Type B pancreatic cell (in vitro differentiated cells): ENCODE measurements around the gene PKD1. TPM values are rescaled to one million over a fixed set of nuclear protein-coding genes. Genes with fewer than 3 reads are reported as not detected.
A peak's percentile ranks its signal among the peaks of the same experiment; 100 is the strongest.

Source experiments
- DNase-seq: peaks from one replicate; pipeline ENCODE4 v3.0.0; 2021; ENCODE audit warnings: mixed read lengths; ENCODE audit not compliant: unreplicated experiment; ENCODE audit errors: extremely low spot score
- H3K27ac Mint-ChIP-seq: 2 replicates; pipeline ENCODE4 v1.8.0; 2021; ENCODE audit warnings: mild to moderate bottlenecking, mixed read lengths
- H3K27me3 Mint-ChIP-seq: 2 replicates; pipeline ENCODE4 v1.8.0; 2021; ENCODE audit warnings: mixed read lengths
- H3K36me3 Mint-ChIP-seq: 2 replicates; pipeline ENCODE4 v1.8.0; 2021; ENCODE audit warnings: mixed read lengths
- H3K4me1 Mint-ChIP-seq: one replicate; pipeline ENCODE4 v1.8.0; 2021; ENCODE audit warnings: mixed read lengths; ENCODE audit not compliant: unreplicated experiment
- H3K4me3 Mint-ChIP-seq: 2 replicates; pipeline ENCODE4 v1.8.0; 2021; ENCODE audit warnings: mild to moderate bottlenecking, mixed read lengths
- H3K9me3 Mint-ChIP-seq: 2 replicates; pipeline ENCODE4 v1.8.0; 2021; ENCODE audit warnings: mixed read lengths
- CTCF ChIP-seq: fragments of 200-600 bp; sonication (generic); conservative IDR thresholded peaks from 2 replicates; pipeline ENCODE4 v1.5.0; 2021; ENCODE audit warnings: antibody characterized with exemption, mild to moderate bottlenecking
- total RNA-seq: library from RNA; stranded (reverse); gene quantifications from 2 replicates; pipeline ENCODE4 v1.2.1, GENCODE V29; 2021; ENCODE audit warnings: low replicate concordance

The PKD1 gene
- total RNA-seq, 1 donor from 2014 or later: 131 TPM

DNA sequence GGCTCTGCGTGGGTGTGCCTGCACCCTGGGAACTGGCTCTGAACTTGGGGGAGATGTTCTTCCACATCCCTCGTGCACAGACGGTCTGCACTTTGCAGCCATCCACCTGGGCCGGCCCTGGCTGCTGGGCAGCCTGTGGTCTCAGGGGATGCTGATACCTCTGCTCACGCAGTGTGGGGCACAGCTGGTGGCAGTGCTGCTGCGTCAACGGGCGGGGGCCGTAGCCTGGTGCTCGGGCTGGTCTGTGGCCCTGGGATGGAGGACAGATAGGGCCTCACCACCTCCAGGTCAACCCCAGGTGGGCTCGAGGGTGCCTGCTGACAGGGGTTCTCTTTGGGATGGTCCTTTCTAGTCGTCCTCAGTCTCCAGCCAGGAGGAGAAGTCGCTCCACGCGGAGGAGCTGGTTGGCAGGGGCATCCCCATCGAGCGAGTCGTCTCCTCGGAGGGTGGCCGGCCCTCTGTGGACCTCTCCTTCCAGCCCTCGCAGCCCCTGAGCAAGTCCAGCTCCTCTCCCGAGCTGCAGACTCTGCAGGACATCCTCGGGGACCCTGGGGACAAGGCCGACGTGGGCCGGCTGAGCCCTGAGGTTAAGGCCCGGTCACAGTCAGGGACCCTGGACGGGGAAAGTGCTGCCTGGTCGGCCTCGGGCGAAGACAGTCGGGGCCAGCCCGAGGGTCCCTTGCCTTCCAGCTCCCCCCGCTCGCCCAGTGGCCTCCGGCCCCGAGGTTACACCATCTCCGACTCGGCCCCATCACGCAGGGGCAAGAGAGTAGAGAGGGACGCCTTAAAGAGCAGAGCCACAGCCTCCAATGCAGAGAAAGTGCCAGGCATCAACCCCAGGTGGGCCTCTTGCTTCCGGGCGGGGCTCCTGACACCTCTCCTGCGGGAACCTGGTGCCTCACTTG lies 51.6 kb downstream of the PKD1 start:
- DNase-seq: no peak
- no peaks in the 10 kb centered on the region for H3K27me3 Mint-ChIP-seq
- no peak overlapping the region for H3K4me3 Mint-ChIP-seq
- no peak for TF ChIP-seq CTCF
- H3K9me3 Mint-ChIP-seq: no peaks in the 10 kb centered on the region
- no peaks in the 10 kb centered on the region for H3K36me3 Mint-ChIP-seq
- no peaks in the 10 kb centered on the region for H3K4me1 Mint-ChIP-seq
- no peak overlapping the region for H3K27ac Mint-ChIP-seq

DNA sequence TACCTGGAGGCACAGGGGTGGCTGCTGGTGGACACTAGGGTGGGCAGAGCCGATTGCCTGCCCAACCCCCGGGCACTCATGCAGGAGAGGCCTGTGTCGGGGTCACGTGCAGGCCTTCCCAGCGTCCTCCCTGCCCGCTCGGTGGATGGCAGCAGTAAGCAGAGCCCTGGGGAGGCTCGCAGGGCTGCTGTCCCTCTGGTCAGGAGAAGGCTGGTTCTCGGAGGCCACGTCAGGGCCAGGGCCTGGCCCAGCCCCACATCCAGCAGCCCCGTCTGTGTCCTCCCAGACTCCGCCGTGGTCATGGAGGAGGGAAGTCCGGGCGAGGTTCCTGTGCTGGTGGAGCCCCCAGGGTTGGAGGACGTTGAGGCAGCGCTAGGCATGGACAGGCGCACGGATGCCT lies 52.3 kb downstream of the PKD1 start:
- Mint-ChIP-seq H3K4me3 (no peak overlapping the region), H3K4me1 (no peaks in the 10 kb centered on the region), H3K27me3 (no peaks in the 10 kb centered on the region), H3K36me3 (no peaks in the 10 kb centered on the region), H3K27ac (no peak overlapping the region), H3K9me3 (no peaks in the 10 kb centered on the region)
- no peak for DNase-seq
- no peak for TF ChIP-seq CTCF

DNA sequence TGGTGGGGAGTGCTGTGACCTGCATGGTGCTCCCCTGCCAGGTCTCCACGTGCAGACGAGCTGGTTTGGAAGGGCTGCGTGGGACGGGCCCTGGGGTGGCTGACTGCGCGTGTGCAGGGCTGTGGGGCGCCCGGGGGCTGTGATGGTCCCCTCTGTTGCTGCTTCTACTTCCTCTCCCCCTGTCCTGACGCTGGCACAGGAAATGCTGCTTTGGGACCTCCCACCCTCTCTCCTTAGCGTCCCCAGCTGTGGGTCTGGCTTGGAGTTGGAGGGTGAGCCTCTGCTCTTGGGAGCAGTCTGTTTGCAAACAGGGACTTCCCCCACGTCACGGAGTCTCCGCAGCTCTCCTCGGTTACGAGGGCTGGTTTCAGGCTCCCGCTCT lies 52.7 kb downstream of the PKD1 start:
- no peaks in the 10 kb centered on the region for H3K36me3 Mint-ChIP-seq
- H3K9me3 Mint-ChIP-seq: no peaks in the 10 kb centered on the region
- TF ChIP-seq CTCF: no peak
- no peak for DNase-seq
- H3K4me3 Mint-ChIP-seq: no peak overlapping the region
- no peaks in the 10 kb centered on the region for H3K27me3 Mint-ChIP-seq
- no peaks in the 10 kb centered on the region for H3K4me1 Mint-ChIP-seq
- no peak overlapping the region for H3K27ac Mint-ChIP-seq

- no peak for DNase-seq
- Mint-ChIP-seq H3K27me3 (no peaks in the 10 kb centered on the region), H3K4me1 (no peaks in the 10 kb centered on the region), H3K27ac (peak overlapping the region; percentile 16), H3K4me3 (no peak overlapping the region), H3K9me3 (no peaks in the 10 kb centered on the region), H3K36me3 (no peaks in the 10 kb centered on the region)
- TF ChIP-seq CTCF: no peak
These were observed 53.3 kb downstream of the PKD1 start for GRCh38 chr16:2082171-2082982.

- Mint-ChIP-seq H3K4me1 (no peaks in the 10 kb centered on the region), H3K36me3 (no peaks in the 10 kb centered on the region), H3K27ac (no peak overlapping the region), H3K9me3 (no peaks in the 10 kb centered on the region), H3K27me3 (no peaks in the 10 kb centered on the region), H3K4me3 (no peak overlapping the region)
- no peak for TF ChIP-seq CTCF
- no peak for DNase-seq
These were observed 54.3 kb downstream of the PKD1 start for GRCh38 chr16:2081201-2082084.
